ENCODE measurements around the gene TMEM117. TPM values are rescaled to one million over a fixed set of nuclear protein-coding genes. Genes with fewer than 3 reads are reported as not detected.
A peak's percentile ranks its signal among the peaks of the same experiment; 100 is the strongest.

TMEM117 gene
- total and polyA plus RNA-seq, 2 donors from 2014 or later = 5.9 to 6.0 TPM

- no peaks in the 10 kb centered on the region for H3K27me3 ChIP-seq (ENCODE audit: control insufficient read depth, insufficient read depth, low read length)
- no peak overlapping the region for H3K9ac ChIP-seq (ENCODE audit: low read length in 3 of 3)
- H3K4me1 ChIP-seq (ENCODE audit: control insufficient read depth in 2 of 3, insufficient read depth in 2 of 3, low read depth in 1 of 3, low read length in 3 of 3) = no peaks in the 10 kb centered on the region
- FAIRE-seq (no peak), DNase-seq (peak in 4 of 5 donors; percentile 29 to 69 (median 50))
- H3K36me3 ChIP-seq (ENCODE audit: control insufficient read depth in 2 of 3, insufficient read depth in 3 of 3, low read length in 3 of 3) = no peaks in the 10 kb centered on the region
- intact Hi-C loops (cut with DNase I) = no loop called here
- peaks cover 0 to 5% (median 0%) of the 10 kb centered on the region in 3 donors for H3K9me3 ChIP-seq (ENCODE audit: control insufficient read depth in 2 of 3, insufficient read depth in 1 of 3, low read length in 3 of 3)
- no peak overlapping the region for H3K4me3 ChIP-seq (ENCODE audit: low read length in 3 of 3)
- peak; percentile 72 for TF ChIP-seq CTCF (IDR thresholded peaks at IDR 0.05; ENCODE audit: borderline replicate concordance, extremely low read depth, insufficient read depth)
- no peak overlapping the region for H3K27ac ChIP-seq (ENCODE audit: low read depth in 2 of 2, low read length in 2 of 2)
These were observed 481.8 kb downstream of the TMEM117 start for GRCh38 chr12:44317651-44318126.

GRCh38 chr12:44331269-44331668 is 495.4 kb downstream of the TMEM117 start:
- FAIRE-seq (no peak), DNase-seq (no peak)
- intact Hi-C loops (cut with DNase I) = no loop called here

GRCh38 chr12:44334347-44334746 is 498.5 kb downstream of the TMEM117 start:
- no peaks in the 10 kb centered on the region for H3K36me3 ChIP-seq (ENCODE audit: control insufficient read depth in 2 of 3, insufficient read depth in 3 of 3, low read length in 3 of 3)
- H3K27me3 ChIP-seq (ENCODE audit: control insufficient read depth, insufficient read depth, low read length) = no peaks in the 10 kb centered on the region
- no peak overlapping the region for H3K9ac ChIP-seq (ENCODE audit: low read length in 3 of 3)
- intact Hi-C loops (cut with DNase I) = no loop called here
- H3K9me3 ChIP-seq (ENCODE audit: control insufficient read depth in 2 of 3, insufficient read depth in 1 of 3, low read length in 3 of 3) = no peaks in the 10 kb centered on the region
- H3K4me1 ChIP-seq (ENCODE audit: control insufficient read depth in 2 of 3, insufficient read depth in 2 of 3, low read depth in 1 of 3, low read length in 3 of 3) = no peaks in the 10 kb centered on the region
- H3K4me3 ChIP-seq (ENCODE audit: low read length in 3 of 3) = no peak overlapping the region
- TF ChIP-seq CTCF (IDR thresholded peaks at IDR 0.05; ENCODE audit: borderline replicate concordance, extremely low read depth, insufficient read depth) = no peak
- DNase-seq = no peak
- FAIRE-seq = no peak
- no peak overlapping the region for H3K27ac ChIP-seq (ENCODE audit: low read depth in 2 of 2, low read length in 2 of 2)

More at GRCh38 chr12:44331269-44331668, 495.4 kb downstream of the TMEM117 start:
- Histone ChIP-seq H3K9me3 (ENCODE audit: control insufficient read depth in 2 of 3, insufficient read depth in 1 of 3, low read length in 3 of 3) (no peaks in the 10 kb centered on the region), H3K27me3 (ENCODE audit: control insufficient read depth, insufficient read depth, low read length) (no peaks in the 10 kb centered on the region), H3K36me3 (ENCODE audit: control insufficient read depth in 2 of 3, insufficient read depth in 3 of 3, low read length in 3 of 3) (no peaks in the 10 kb centered on the region), H3K9ac (ENCODE audit: low read length in 3 of 3) (no peak overlapping the region), H3K27ac (ENCODE audit: low read depth in 2 of 2, low read length in 2 of 2) (no peak overlapping the region), H3K4me3 (ENCODE audit: low read length in 3 of 3) (no peak overlapping the region), H3K4me1 (ENCODE audit: control insufficient read depth in 2 of 3, insufficient read depth in 2 of 3, low read depth in 1 of 3, low read length in 3 of 3) (no peaks in the 10 kb centered on the region)
- no peak for TF ChIP-seq CTCF (IDR thresholded peaks at IDR 0.05; ENCODE audit: borderline replicate concordance, extremely low read depth, insufficient read depth)

GRCh38 chr12:44335030-44335429 is 499.1 kb downstream of the TMEM117 start:
- no peak for TF ChIP-seq CTCF (IDR thresholded peaks at IDR 0.05; ENCODE audit: borderline replicate concordance, extremely low read depth, insufficient read depth)
- no peaks in the 10 kb centered on the region for H3K4me1 ChIP-seq (ENCODE audit: control insufficient read depth in 2 of 3, insufficient read depth in 2 of 3, low read depth in 1 of 3, low read length in 3 of 3)
- no peaks in the 10 kb centered on the region for H3K36me3 ChIP-seq (ENCODE audit: control insufficient read depth in 2 of 3, insufficient read depth in 3 of 3, low read length in 3 of 3)
- intact Hi-C loops (cut with DNase I) = no loop called here
- no peak for DNase-seq
- no peak overlapping the region for H3K4me3 ChIP-seq (ENCODE audit: low read length in 3 of 3)
- FAIRE-seq = no peak
- no peak overlapping the region for H3K27ac ChIP-seq (ENCODE audit: low read depth in 2 of 2, low read length in 2 of 2)
- no peak overlapping the region for H3K9ac ChIP-seq (ENCODE audit: low read length in 3 of 3)
- H3K27me3 ChIP-seq (ENCODE audit: control insufficient read depth, insufficient read depth, low read length) = no peaks in the 10 kb centered on the region
- H3K9me3 ChIP-seq (ENCODE audit: control insufficient read depth in 2 of 3, insufficient read depth in 1 of 3, low read length in 3 of 3) = no peaks in the 10 kb centered on the region

Data from kidney (tissue), 14 donors.